Sigmoid colon (tissue), 7 donors: ENCODE measurements around the gene SPATA24. TPM values are rescaled to one million over a fixed set of nuclear protein-coding genes. Genes with fewer than 3 reads are reported as not detected.

Experiments used
- DNase-seq: peaks from one replicate; pipeline ENCODE4 v3.0.0-alpha.2; 2019
- H3K27ac ChIP-seq, 4 donors: fragments of 200-600 bp; sonication (generic); one replicate each; pipeline ENCODE4 v1.5.1; 2016 to 2019; ENCODE audit warnings: mild to moderate bottlenecking in 1 of 4
- H3K27me3 ChIP-seq, 3 donors: fragments of 200-600 bp; sonication (generic); one replicate each; pipeline ENCODE4 v1.5.1; 2019; ENCODE audit warnings: mild to moderate bottlenecking in 1 of 3
- H3K36me3 ChIP-seq, 4 donors: fragments of 200-600 bp; sonication (generic); one replicate each; pipeline ENCODE4 v1.5.1; 2016 to 2019
- H3K4me1 ChIP-seq, 4 donors: fragments of 200-600 bp; sonication (generic); one replicate each; pipeline ENCODE4 v1.5.1; 2017 to 2019
- H3K4me3 ChIP-seq, 4 donors: fragments of 200-600 bp; sonication (generic); one replicate each; pipeline ENCODE4 v1.5.1; 2017 to 2019; ENCODE audit warnings: mild to moderate bottlenecking in 2 of 4, moderate library complexity in 1 of 4
- H3K9me3 ChIP-seq, 4 donors: fragments of 200-600 bp in 3 of 4; sonication (generic) in 3 of 4; one replicate each; pipeline versions ENCODE4 v1.5.1 to v1.6.1; 2013 to 2019
- EP300 ChIP-seq, 4 donors: sonication (generic); formaldehyde crosslinking; IDR thresholded peaks; one replicate each; pipeline ENCODE4 v1.6.1; 2017; ENCODE audit warnings: antibody characterized with exemption in 4 of 4
- POLR2A ChIP-seq, 2 donors: fragments of 450-650 bp; IDR thresholded peaks; one replicate each; pipeline ENCODE4 v1.6.1; 2016; ENCODE audit warnings: antibody characterized with exemption in 2 of 2, mild to moderate bottlenecking in 2 of 2, moderate library complexity in 2 of 2
- POLR2AphosphoS5 ChIP-seq, 4 donors: sonication (generic); formaldehyde crosslinking; IDR thresholded peaks; one replicate each; pipeline ENCODE4 v1.6.1; 2017; ENCODE audit warnings: antibody characterized with exemption in 4 of 4
- WGBS, 2 donors: extraction: QIAGEN DNeasy Blood & Tissue Kit; methylation state at CpG; one replicate each; pipeline ENCODE4 v1.1.7; 2013; 5-methylcytosine and 5-hydroxymethylcytosine counted together
- intact Hi-C: fragments of 100-400 bp; cut with DNase I; formaldehyde crosslinking; loops from one replicate; pipeline ENCODE4 v1.15.1; 2023
- polyA plus RNA-seq, 3 donors: library from polyadenylated mRNA; stranded (reverse); fragments of 200-250 nt; gene quantifications; one replicate each; pipeline ENCODE4 v1.2.3, GENCODE V29; 2013
- total RNA-seq, 4 donors: library from RNA; depleted of rRNA; stranded (reverse); fragments of >200 nt; gene quantifications; one replicate each; pipeline ENCODE4 v1.1.0, GENCODE V29; 2016
- TF ChIP-seq, protein P1 (sequence below), 4 experiments: fragments of 450-650 bp in 3 of 4; fragments of 200-600 bp in 1 of 4; IDR thresholded peaks; one replicate each; pipeline ENCODE4 v1.5.1; 2016 to 2019; ENCODE audit warnings: antibody characterized with exemption in 4 of 4, mild to moderate bottlenecking in 3 of 4, moderate library complexity in 2 of 4
- donor health status: healthy with polysubstance abuse.
- donor health status: Bipolar disorder and iron deficiency.
- donor health status: healthy.

Gene SPATA24
- total and polyA plus RNA-seq, 7 donors = 1.4 to 9.0 (median 7.3) TPM

- peak; percentile 84 for DNase-seq
- 55 to 60% methylated on average over 4 of the region's 4 CpGs for WGBS, 2 donors
- H3K9me3 ChIP-seq = no peaks in the 10 kb centered on the region
- TF ChIP-seq POLR2A (IDR thresholded peaks at IDR 0.05) (no peak), POLR2AphosphoS5 (IDR thresholded peaks at IDR 0.05) (peak; percentile 50 to 78 (median 70)), EP300 (IDR thresholded peaks at IDR 0.05) (peak in 3 of 4 donors; percentile 24 to 55 (median 37))
- TF ChIP-seq, protein P1, sequence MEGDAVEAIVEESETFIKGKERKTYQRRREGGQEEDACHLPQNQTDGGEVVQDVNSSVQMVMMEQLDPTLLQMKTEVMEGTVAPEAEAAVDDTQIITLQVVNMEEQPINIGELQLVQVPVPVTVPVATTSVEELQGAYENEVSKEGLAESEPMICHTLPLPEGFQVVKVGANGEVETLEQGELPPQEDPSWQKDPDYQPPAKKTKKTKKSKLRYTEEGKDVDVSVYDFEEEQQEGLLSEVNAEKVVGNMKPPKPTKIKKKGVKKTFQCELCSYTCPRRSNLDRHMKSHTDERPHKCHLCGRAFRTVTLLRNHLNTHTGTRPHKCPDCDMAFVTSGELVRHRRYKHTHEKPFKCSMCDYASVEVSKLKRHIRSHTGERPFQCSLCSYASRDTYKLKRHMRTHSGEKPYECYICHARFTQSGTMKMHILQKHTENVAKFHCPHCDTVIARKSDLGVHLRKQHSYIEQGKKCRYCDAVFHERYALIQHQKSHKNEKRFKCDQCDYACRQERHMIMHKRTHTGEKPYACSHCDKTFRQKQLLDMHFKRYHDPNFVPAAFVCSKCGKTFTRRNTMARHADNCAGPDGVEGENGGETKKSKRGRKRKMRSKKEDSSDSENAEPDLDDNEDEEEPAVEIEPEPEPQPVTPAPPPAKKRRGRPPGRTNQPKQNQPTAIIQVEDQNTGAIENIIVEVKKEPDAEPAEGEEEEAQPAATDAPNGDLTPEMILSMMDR (IDR thresholded peaks at IDR 0.05) = no peak
- intact Hi-C loops = no loop called here
- H3K27me3 ChIP-seq = no peaks in the 10 kb centered on the region
- H3K27ac ChIP-seq = peak overlapping the region in 3 of 4 donors; percentile 46 to 78 (median 65)
- no peak overlapping the region for H3K4me3 ChIP-seq
- peaks cover 0 to 33% (median 3%) of the 10 kb centered on the region in 4 donors for H3K36me3 ChIP-seq
- H3K4me1 ChIP-seq = peaks cover 0 to 42% (median 37%) of the 10 kb centered on the region in 4 donors
Measured at GRCh38 chr5:139417214-139417613, 13.3 kb upstream of the SPATA24 start.

DNA sequence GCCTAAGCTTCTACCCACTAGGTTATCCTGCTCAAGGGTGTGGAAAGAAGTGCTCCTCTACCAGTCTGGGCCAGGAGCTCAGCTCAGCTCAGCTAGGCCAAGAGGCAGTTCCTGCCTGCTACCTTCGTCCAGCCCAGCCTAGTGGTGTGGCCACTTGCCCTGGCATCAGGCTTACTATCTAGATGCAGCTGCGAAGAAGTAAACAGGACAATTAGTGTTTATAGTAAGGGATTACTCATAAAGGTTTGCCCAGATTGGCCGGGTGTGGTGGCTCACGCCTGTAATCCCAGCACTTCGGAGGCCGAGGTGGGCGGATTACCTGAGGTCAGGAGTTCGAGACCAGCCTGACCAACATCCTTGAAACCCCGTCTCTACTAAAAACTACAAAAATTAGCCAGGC is 12.8 kb upstream of the SPATA24 start:
- H3K36me3 ChIP-seq = peaks cover 0 to 33% (median 3%) of the 10 kb centered on the region in 4 donors
- 26 to 61% methylated on average over 9 of the region's 9 CpGs for WGBS, 2 donors
- no peak for TF ChIP-seq EP300 (IDR thresholded peaks at IDR 0.05)
- TF ChIP-seq, protein P1 (IDR thresholded peaks at IDR 0.05) = no peak
- no peak for TF ChIP-seq POLR2AphosphoS5 (IDR thresholded peaks at IDR 0.05)
- TF ChIP-seq POLR2A (IDR thresholded peaks at IDR 0.05) = no peak
- no peaks in the 10 kb centered on the region for H3K27me3 ChIP-seq
- no peak for DNase-seq
- H3K4me1 ChIP-seq = peaks cover 0 to 47% (median 41%) of the 10 kb centered on the region in 4 donors
- intact Hi-C loops = no loop called here
- no peak overlapping the region for H3K4me3 ChIP-seq
- H3K9me3 ChIP-seq = no peaks in the 10 kb centered on the region
- H3K27ac ChIP-seq = peak overlapping the region in 3 of 4 donors; percentile 46 to 78 (median 65)

- no peaks in the 10 kb centered on the region for H3K27me3 ChIP-seq
- no peak overlapping the region for H3K4me3 ChIP-seq
- no peaks in the 10 kb centered on the region for H3K9me3 ChIP-seq
- intact Hi-C loops = no loop called here
- TF ChIP-seq, protein P1 (IDR thresholded peaks at IDR 0.05) = no peak
- TF ChIP-seq POLR2AphosphoS5 (IDR thresholded peaks at IDR 0.05) (no peak), EP300 (IDR thresholded peaks at IDR 0.05) (no peak), POLR2A (IDR thresholded peaks at IDR 0.05) (no peak)
- peak overlapping the region in 3 of 4 donors; percentile 54 to 78 (median 58) for H3K27ac ChIP-seq
- peaks cover 0 to 55% (median 47%) of the 10 kb centered on the region in 4 donors for H3K4me1 ChIP-seq
- no peak for DNase-seq
- H3K36me3 ChIP-seq = peaks cover 0 to 25% (median 3%) of the 10 kb centered on the region in 4 donors
Measured at GRCh38 chr5:139415869-139416268, 12.0 kb upstream of the SPATA24 start.

DNA sequence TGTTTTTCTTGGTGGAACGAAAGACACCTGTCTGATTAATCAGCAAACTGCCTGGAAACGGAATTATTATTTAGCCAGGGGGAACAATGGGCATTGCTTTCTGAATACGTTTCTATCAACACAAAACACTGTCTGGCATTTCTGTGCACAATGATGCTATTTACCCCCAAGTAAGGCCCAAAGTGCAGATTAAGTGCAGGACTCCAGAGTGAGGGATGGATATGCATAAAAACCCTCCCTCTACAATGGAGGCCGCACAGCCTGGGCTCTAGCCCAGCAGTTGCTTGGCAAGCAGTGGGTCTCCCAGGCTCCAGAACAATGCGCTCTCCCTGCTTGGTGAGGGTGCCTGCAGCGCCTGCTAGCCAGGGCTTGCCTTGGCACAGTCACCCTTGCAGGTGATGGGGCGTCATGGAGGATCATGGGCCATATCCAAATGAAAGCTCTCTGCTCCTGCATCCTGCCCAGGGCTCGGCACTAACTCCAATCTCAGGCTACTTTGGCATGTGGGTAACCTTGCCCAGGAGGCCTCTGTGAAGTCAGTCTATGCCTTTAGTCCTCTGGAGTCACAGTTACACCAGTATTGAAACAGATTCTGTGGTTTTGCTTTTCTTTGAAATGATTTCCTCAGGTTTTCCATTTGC is 11.5 kb upstream of the SPATA24 start:
- Histone ChIP-seq H3K36me3 (peaks cover 0 to 21% (median 3%) of the 10 kb centered on the region in 4 donors), H3K4me3 (no peak overlapping the region), H3K4me1 (peaks cover 0 to 60% (median 52%) of the 10 kb centered on the region in 4 donors), H3K27ac (peak overlapping the region; percentile 32 to 78 (median 56)), H3K27me3 (no peaks in the 10 kb centered on the region), H3K9me3 (no peaks in the 10 kb centered on the region)
- intact Hi-C loops = no loop called here
- TF ChIP-seq POLR2A (IDR thresholded peaks at IDR 0.05) (no peak), POLR2AphosphoS5 (IDR thresholded peaks at IDR 0.05) (peak in 3 of 4 donors; percentile 22 to 67 (median 23)), EP300 (IDR thresholded peaks at IDR 0.05) (no peak)
- TF ChIP-seq, protein P1 (IDR thresholded peaks at IDR 0.05) = no peak
- peak; percentile 82 for DNase-seq
- WGBS, 2 donors = 82 to 90% methylated on average over 8 of the region's 8 CpGs
